HepG2 (cell line): ENCODE results near the gene LRP5. TPM values are rescaled to one million over a fixed set of nuclear protein-coding genes. Genes with fewer than 3 reads are reported as not detected.

Experiments used
- GABPB1 ChIP-seq: IDR thresholded peaks from 2 replicates; pipeline ENCODE4 v1.6.1; 2016; ENCODE audit warnings: mild to moderate bottlenecking, missing genetic modification reagents, moderate library complexity, missing compliant biosample characterization
- HOXA3 ChIP-seq: sonication (generic); formaldehyde crosslinking; IDR thresholded peaks from 2 replicates; pipeline ENCODE4 v1.5.0; 2020; ENCODE audit warnings: missing genetic modification reagents
- KDM5B ChIP-seq: sonication (generic); formaldehyde crosslinking; IDR thresholded peaks from 2 replicates; pipeline ENCODE4 v1.4.0; 2020; ENCODE audit warnings: missing genetic modification reagents, mild to moderate bottlenecking, borderline replicate concordance
- KLF15 ChIP-seq: sonication (generic); formaldehyde crosslinking; IDR thresholded peaks from 2 replicates; pipeline ENCODE4 v1.8.1; 2023; ENCODE audit warnings: borderline replicate concordance, mild to moderate bottlenecking, inconsistent platforms, missing genetic modification reagents, mixed read lengths
- NR2F1 ChIP-seq, 2 experiments: fragments of 450-650 bp in 1 of 2; formaldehyde crosslinking in 1 of 2; IDR thresholded peaks; 2 replicates each; pipeline versions ENCODE4 v1.5.0 to v1.6.1; 2016 to 2020; ENCODE audit warnings: mild to moderate bottlenecking in 1 of 2, missing compliant biosample characterization in 1 of 2, missing genetic modification reagents in 1 of 2, moderate library complexity in 1 of 2
- PRPF4 ChIP-seq: fragments of 200-400 bp; formaldehyde crosslinking; IDR thresholded peaks from 2 replicates; pipeline ENCODE4 v1.6.1; 2016; ENCODE audit warnings: low read length, low read depth; ENCODE audit not compliant: poor library complexity, severe bottlenecking
- TBX2 ChIP-seq: sonication (generic); formaldehyde crosslinking; IDR thresholded peaks from 2 replicates; pipeline ENCODE4 v1.5.0; 2020; ENCODE audit warnings: missing genetic modification reagents, mild to moderate bottlenecking, borderline replicate concordance
- TEAD3 ChIP-seq: optimal IDR thresholded peaks from 2 replicates; pipeline ENCODE3; 2016; ENCODE audit warnings: borderline replicate concordance
- ZBTB38 ChIP-seq: sonication (generic); formaldehyde crosslinking; IDR thresholded peaks from 2 replicates; pipeline ENCODE4 v1.5.1; 2020; ENCODE audit warnings: mild to moderate bottlenecking, missing genetic modification reagents
- ZFP36L1 ChIP-seq: sonication (generic); formaldehyde crosslinking; IDR thresholded peaks from 2 replicates; pipeline ENCODE4 v1.8.0; 2022; ENCODE audit warnings: mild to moderate bottlenecking, missing genetic modification reagents, moderate library complexity
- ZNF234 ChIP-seq: sonication (generic); formaldehyde crosslinking; conservative IDR thresholded peaks from 2 replicates; pipeline ENCODE4 v1.5.1; 2020; ENCODE audit warnings: mild to moderate bottlenecking, missing genetic modification reagents
- ZNF550 ChIP-seq: sonication (generic); formaldehyde crosslinking; IDR thresholded peaks from 2 replicates; pipeline ENCODE4 v1.4.0; 2020; ENCODE audit warnings: mild to moderate bottlenecking, missing genetic modification reagents, borderline replicate concordance
- polyA plus RNA-seq, 8 experiments: library from polyadenylated mRNA; depleted of rRNA in 3 of 8; stranded (reverse) in 7 of 8; unstranded in 1 of 8; fragments of >200 nt; fragmentation: Illumina TruSeq in 4 of 8; extraction: Trizol in 4 of 8; gene quantifications; 2 replicates each; pipeline versions ENCODE4 v1.2.1 to v1.2.3, GENCODE V29; 2011 to 2016; ENCODE audit warnings: low read depth in 4 of 8, missing spikeins in 1 of 8, mixed read lengths in 1 of 8; ENCODE audit not compliant: insufficient read depth in 1 of 8
- total RNA-seq, 5 experiments: library from RNA; depleted of rRNA; stranded (reverse); fragments of >200 nt; fragmentation: Illumina TruSeq; extraction: Trizol; gene quantifications; 2 replicates each; pipeline ENCODE4 v1.2.3, GENCODE V29; 2016; ENCODE audit warnings: low read depth in 1 of 5
- TF ChIP-seq, protein P1 (sequence below): sonication (generic); formaldehyde crosslinking; IDR thresholded peaks from 2 replicates; pipeline ENCODE4 v1.5.0; 2020; ENCODE audit warnings: missing genetic modification reagents
- TF ChIP-seq, protein P2 (sequence below): sonication (generic); formaldehyde crosslinking; IDR thresholded peaks from 2 replicates; pipeline ENCODE4 v1.5.0; 2020; ENCODE audit warnings: mild to moderate bottlenecking, missing genetic modification reagents, borderline replicate concordance
- TF ChIP-seq, protein P3 (sequence below), 2 experiments: sonication (generic) in 1 of 2; formaldehyde crosslinking in 1 of 2; IDR thresholded peaks; 2 replicates each; pipeline versions ENCODE4 v1.4.0 to v1.6.1; 2016 to 2020; ENCODE audit warnings: borderline replicate concordance in 1 of 2, low read depth in 1 of 2, mild to moderate bottlenecking in 1 of 2, missing genetic modification reagents in 1 of 2
- TF ChIP-seq, protein P4 (sequence below): sonication (generic); formaldehyde crosslinking; IDR thresholded peaks from 2 replicates; pipeline ENCODE4 v1.8.1; 2022; ENCODE audit warnings: mild to moderate bottlenecking, missing genetic modification reagents

Gene LRP5
- total and polyA plus RNA-seq, 2 of the 13 experiments (the other 11 are each of a cell fraction or from before 2014, with no cell fraction given): 40.4 to 64.0 TPM

DNA sequence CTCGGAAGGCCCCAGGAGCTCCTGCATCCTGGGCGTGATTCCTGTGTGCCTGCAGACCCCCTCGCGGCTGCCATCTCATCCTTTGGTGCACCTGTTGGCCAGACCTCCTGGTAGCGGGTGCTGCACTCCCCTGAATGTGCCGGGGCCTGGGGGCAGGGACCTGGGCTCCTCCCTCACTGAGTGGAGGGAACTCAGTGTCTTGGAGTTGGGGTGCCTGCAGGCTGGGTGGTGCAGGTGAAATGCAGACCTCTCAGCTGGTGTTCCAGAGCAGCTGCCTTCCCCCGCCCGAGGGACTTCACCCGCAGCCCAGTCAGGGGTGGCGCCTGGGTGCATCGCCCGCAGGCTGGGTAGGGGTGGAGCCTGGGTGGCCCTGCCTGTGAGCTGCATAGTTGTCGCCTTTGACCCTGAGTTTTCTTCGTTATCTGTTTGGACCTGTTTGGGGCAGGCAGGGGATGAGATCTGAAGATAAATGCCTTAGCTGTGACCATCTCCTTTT lies 31.4 kb downstream of the LRP5 start (continued):
- TF ChIP-seq GABPB1 (CRISPR knock-in tag): peak; percentile 27; the same call in 1 of the 2 replicates
- TF ChIP-seq TBX2 (CRISPR knock-in tag): peak; percentile 70; the same call in 1 of the 2 replicates
- TF ChIP-seq, protein P1, sequence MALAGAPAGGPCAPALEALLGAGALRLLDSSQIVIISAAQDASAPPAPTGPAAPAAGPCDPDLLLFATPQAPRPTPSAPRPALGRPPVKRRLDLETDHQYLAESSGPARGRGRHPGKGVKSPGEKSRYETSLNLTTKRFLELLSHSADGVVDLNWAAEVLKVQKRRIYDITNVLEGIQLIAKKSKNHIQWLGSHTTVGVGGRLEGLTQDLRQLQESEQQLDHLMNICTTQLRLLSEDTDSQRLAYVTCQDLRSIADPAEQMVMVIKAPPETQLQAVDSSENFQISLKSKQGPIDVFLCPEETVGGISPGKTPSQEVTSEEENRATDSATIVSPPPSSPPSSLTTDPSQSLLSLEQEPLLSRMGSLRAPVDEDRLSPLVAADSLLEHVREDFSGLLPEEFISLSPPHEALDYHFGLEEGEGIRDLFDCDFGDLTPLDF (CRISPR knock-in tag): no peak
- TF ChIP-seq ZNF234 (CRISPR knock-in tag): no peak
- TF ChIP-seq ZNF550 (CRISPR knock-in tag): no peak
- TF ChIP-seq, protein P2, sequence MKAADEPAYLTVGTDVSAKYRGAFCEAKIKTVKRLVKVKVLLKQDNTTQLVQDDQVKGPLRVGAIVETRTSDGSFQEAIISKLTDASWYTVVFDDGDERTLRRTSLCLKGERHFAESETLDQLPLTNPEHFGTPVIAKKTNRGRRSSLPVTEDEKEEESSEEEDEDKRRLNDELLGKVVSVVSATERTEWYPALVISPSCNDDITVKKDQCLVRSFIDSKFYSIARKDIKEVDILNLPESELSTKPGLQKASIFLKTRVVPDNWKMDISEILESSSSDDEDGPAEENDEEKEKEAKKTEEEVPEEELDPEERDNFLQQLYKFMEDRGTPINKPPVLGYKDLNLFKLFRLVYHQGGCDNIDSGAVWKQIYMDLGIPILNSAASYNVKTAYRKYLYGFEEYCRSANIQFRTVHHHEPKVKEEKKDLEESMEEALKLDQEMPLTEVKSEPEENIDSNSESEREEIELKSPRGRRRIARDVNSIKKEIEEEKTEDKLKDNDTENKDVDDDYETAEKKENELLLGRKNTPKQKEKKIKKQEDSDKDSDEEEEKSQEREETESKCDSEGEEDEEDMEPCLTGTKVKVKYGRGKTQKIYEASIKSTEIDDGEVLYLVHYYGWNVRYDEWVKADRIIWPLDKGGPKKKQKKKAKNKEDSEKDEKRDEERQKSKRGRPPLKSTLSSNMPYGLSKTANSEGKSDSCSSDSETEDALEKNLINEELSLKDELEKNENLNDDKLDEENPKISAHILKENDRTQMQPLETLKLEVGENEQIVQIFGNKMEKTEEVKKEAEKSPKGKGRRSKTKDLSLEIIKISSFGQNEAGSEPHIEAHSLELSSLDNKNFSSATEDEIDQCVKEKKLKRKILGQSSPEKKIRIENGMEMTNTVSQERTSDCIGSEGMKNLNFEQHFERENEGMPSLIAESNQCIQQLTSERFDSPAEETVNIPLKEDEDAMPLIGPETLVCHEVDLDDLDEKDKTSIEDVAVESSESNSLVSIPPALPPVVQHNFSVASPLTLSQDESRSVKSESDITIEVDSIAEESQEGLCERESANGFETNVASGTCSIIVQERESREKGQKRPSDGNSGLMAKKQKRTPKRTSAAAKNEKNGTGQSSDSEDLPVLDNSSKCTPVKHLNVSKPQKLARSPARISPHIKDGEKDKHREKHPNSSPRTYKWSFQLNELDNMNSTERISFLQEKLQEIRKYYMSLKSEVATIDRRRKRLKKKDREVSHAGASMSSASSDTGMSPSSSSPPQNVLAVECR (CRISPR knock-in tag): peak; percentile 23; the same call in 1 of the 2 replicates
- TF ChIP-seq KLF15: no peak
- peak; percentile 49; the same call in 1 of the 2 replicates for TF ChIP-seq ZBTB38 (CRISPR knock-in tag)
- peak; percentile 43 for TF ChIP-seq TEAD3
- TF ChIP-seq, protein P3, sequence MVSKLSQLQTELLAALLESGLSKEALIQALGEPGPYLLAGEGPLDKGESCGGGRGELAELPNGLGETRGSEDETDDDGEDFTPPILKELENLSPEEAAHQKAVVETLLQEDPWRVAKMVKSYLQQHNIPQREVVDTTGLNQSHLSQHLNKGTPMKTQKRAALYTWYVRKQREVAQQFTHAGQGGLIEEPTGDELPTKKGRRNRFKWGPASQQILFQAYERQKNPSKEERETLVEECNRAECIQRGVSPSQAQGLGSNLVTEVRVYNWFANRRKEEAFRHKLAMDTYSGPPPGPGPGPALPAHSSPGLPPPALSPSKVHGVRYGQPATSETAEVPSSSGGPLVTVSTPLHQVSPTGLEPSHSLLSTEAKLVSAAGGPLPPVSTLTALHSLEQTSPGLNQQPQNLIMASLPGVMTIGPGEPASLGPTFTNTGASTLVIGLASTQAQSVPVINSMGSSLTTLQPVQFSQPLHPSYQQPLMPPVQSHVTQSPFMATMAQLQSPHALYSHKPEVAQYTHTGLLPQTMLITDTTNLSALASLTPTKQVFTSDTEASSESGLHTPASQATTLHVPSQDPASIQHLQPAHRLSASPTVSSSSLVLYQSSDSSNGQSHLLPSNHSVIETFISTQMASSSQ (IDR thresholded peaks at IDR 0.05; ENCODE audit: low read depth): no peak
- TF ChIP-seq, protein P3 (CRISPR knock-in tag; IDR thresholded peaks at IDR 0.05; ENCODE audit: borderline replicate concordance): 0 out of 2 replicates have a peak, but pooled peaks have one; percentile 17
- TF ChIP-seq PRPF4: no peak
- peak; percentile 71 for TF ChIP-seq HOXA3
- TF ChIP-seq KDM5B (CRISPR knock-in tag): 0 out of 2 replicates have a peak, but pooled peaks have one; percentile 7
- TF ChIP-seq NR2F1 (CRISPR knock-in tag; IDR thresholded peaks at IDR 0.05): peak in 1 of 2 experiments; percentile 37; a peak in 1 of 4 replicates
- TF ChIP-seq ZFP36L1 (CRISPR knock-in tag): no peak
- TF ChIP-seq, protein P4, sequence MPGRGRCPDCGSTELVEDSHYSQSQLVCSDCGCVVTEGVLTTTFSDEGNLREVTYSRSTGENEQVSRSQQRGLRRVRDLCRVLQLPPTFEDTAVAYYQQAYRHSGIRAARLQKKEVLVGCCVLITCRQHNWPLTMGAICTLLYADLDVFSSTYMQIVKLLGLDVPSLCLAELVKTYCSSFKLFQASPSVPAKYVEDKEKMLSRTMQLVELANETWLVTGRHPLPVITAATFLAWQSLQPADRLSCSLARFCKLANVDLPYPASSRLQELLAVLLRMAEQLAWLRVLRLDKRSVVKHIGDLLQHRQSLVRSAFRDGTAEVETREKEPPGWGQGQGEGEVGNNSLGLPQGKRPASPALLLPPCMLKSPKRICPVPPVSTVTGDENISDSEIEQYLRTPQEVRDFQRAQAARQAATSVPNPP (CRISPR knock-in tag): no peak
